ENCODE data around the gene HIVEP1. TPM values are rescaled to one million over a fixed set of nuclear protein-coding genes. Genes with fewer than 3 reads are reported as not detected.

HIVEP1 gene
- total RNA-seq, 1 donor from 2014 or later = 10.8 TPM

DNA sequence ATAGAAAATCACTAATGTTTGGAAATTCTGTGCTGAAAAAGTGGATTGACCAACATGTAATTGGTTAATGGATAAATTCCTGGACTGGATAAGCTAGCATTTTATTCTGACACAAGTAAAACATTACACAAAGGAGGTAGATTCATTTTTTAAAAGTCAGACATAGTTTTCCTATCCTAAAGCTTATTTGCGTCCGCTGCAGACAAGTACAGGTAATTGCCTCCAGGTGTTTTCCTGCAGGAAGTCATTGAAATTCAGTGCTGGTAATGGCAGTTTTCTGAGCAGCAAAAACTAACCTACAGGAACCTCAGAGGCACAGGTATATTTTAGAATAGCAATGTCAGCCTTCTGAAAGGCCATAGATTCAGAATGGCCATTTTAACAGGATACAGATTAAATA, 20.0 kb upstream of the HIVEP1 start:
- no peak for DNase-seq (ENCODE audit: low read depth)

DNA sequence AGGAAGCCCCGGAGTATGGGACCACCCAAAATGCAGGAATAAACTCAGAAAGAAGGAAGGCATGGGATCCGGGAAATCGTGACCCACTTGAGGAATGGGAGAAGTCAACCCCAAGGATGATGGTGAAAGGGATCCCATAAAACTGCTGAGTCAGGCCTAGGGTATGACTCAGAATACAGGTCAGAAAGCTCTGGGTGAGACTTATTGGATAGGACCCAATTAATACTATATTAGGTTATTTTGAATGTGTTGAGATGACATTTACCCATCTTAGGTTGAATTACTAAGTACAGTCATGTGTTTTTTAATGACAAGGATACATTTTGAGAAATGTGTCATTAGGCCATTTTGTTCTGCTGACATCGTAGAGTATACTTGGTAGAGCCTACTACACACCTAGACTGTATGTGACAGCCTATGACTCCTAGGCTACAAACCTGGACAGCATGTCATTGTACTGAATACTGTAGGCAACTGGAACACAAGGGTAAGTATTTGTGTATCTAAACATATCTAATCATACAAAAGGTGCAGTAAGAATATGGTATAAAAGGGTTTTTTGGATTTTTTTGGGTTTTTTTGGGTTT, 17.1 kb upstream of the HIVEP1 start:
- no peak for DNase-seq (ENCODE audit: low read depth)

DNA sequence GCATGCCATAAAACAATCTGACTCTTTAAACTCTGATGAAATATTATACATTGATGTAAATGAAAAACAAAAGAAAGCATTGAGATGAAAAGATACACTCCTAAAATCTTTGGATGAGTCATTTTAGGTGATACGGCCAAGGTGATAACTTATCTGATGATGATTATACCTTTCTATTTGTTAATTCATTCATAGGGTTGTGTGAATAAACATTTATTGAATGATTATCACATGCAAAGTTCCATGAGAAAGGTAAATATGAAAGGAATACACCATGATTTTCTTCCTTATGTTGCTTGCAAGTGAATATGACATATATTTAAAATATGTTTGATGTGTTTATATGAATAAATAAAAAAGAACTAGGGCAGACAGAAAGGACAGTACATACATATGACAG, 15.4 kb upstream of the HIVEP1 start:
- no peak for DNase-seq (ENCODE audit: low read depth)

DNA sequence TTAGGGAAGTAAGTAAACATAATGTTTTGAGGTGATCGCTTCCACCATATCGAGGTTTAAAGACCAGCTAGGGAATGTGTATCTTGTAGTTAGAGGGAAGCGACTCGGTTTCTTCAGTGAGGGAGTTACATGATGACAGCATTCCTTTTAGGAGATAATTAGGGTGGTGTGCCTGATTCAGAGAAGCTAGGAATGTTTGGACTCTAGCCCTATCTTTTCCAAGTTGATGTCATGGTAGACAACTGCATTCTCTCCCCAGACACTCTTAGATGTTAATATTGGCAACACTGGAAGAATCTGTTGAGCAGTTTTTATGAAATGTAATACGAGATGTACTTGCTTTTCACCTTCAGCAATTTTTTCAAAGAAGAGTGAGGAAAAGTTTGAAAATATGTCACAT, 12.9 kb upstream of the HIVEP1 start:
- peak; percentile 65 for DNase-seq (ENCODE audit: low read depth)

DNA sequence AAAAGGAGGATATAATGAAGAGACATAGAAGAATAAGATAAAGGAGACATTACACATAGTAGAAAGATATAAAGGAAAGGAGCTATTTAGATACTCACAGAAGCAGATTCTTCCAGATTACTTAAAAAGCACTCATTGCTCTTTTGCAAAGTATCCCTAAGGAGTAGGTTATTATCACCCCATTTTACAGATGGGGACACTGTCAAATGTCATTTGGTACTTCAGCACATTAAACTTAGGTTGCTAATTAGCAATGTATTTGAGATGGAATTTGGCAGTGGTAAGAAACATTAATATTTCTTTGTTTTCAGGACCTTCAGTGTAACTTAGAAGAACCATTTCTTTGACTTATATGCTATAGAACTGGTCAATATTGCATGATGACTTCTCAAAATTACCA, 11.9 kb upstream of the HIVEP1 start:
- DNase-seq (ENCODE audit: low read depth) = no peak

DNA sequence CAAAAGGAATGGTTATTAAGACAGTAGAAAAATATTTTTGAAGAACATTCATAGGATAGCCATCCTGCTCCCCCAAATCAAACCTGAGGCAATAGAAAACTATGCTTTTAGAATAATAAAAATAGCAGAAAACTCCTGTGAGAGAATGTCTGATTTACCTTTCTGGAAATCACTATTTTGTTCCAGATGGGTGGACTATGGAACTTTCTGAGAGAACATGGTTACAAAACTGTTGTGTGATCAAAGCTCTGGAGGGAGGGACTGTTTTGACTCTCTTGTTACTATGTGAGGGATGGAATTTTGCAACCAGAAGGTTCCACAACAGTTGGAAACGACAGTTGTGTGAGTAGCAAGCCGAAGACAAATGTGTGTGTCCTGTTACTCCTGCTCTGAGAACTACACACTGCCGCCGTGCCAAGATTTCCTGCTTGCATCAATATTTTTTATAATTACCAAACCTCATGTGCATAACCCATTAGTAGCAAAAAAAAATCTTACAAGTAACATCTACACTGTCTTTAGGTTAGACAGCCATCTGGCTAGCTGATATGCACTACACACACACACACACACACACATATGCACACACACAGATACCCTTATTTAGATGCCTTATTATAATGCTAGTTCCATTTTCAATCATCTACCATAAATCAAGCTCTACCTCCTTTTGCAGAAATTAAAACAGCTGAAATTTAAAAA, 11.0 kb upstream of the HIVEP1 start:
- peak; percentile 25 for DNase-seq (ENCODE audit: low read depth)

DNA sequence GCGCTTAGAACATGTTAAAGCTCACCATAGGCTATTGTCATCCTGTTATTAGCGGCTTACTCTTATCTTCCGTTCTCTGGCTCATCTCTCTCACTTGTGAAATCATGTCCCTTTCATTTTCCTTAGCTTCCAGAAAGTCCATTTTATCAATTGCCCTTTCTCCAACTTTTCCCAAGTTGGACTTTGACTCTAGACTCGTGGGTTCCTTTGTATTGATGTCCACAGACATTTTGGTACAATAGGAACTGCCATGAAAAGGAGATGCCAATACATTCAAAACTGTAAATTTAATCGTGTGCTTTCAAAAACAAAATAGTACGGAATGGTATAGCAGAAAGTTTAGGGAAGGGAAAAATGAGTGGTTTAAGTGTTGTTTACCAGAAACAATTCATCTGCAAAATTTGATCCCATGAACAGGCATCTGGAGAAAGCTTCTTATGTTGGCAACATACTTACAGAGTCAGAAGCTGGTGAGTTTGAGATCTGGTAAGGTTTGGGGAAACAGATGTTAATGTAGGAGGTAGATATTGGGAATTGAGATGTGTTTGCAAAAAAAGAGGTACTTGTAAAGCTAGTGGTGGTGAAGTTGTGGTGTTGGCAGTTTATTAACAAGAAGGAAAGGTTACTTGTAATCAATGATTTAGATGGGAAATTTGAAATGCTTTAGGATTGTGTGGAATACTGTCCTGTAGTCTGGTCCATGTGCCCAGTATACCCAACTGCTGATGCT, 10.2 kb upstream of the HIVEP1 start:
- DNase-seq (ENCODE audit: low read depth) = no peak

DNA sequence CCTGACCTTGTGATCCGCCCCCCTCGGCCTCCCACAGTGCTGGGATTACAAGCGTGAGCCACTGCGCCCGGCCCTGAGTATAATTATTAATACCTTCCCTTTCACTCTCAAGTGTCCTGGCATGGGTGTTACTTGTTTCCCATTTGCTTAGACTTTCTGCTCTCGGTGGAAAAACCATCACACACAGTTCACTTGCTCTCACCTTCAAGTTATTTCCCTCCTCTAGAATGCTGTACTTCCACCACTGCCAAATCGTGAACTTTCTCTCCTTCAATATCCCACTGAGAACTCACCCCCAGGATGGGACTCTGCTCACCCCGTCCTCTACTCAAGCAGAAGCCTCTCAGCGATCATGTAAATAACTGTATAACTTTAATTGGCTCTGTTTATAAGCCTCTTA, 4.6 kb upstream of the HIVEP1 start:
- no peak for DNase-seq (ENCODE audit: low read depth)

DNA sequence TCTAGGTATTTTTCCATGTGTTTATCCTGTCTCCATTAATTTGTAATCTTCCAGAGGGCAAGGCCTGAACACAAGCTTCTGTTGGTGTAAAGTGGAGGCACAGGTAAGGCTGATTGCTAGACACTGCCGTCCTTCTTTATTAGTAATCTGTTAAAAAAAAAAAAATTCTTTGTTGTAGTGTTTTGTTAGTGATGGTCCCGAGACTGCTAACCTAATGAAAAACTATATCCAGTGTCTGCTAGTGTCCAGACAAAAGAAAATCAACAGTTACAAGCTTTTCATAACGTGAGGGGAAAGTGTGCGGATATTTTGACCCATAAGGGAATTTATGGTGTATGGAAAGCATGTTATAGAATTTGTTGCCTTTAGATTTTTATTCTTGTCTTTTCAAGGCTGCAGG, 4.2 kb upstream of the HIVEP1 start:
- DNase-seq (ENCODE audit: low read depth) = no peak

DNA sequence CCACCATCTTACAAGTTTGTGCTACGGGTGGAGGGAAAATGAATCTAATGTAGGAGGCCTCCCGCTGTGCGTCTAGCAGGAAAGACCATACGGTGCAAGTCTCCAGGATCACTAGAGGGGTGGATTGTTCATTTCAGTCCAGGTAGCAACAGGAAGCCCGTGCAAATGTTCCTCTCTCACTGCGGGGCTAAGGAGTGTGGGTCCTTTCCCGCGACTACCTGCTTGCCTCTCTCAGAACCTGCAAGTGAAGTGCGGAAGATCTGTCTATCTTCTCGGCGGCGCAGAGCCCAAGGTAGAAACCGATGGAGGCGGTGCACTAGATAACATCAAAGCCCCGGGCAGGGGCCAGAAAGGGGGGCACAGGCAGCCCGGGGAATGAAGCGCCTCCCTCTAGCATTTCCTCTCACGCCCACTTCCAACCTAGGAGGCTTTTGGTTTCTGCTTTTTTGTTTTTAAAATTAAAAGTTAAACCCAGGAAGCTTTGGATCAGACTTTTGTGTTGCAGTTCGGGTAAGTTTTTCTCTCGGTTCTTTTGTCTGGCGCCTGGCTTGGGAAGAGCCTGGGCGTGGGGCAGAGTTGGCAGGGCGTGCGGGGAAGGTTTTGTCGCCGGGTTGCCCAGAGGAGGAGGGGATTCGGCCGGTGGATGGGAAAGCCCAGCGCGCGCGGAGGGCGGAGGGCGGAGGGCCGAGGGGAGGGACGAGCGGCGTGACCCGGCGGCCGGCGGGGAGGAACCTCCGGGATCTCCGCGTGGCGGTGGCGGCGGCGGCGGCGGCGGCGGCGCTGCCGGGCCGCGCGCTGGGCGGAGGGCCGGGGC, 3.5 kb upstream of the HIVEP1 start:
- DNase-seq (ENCODE audit: low read depth) = peak; percentile 75

DNA sequence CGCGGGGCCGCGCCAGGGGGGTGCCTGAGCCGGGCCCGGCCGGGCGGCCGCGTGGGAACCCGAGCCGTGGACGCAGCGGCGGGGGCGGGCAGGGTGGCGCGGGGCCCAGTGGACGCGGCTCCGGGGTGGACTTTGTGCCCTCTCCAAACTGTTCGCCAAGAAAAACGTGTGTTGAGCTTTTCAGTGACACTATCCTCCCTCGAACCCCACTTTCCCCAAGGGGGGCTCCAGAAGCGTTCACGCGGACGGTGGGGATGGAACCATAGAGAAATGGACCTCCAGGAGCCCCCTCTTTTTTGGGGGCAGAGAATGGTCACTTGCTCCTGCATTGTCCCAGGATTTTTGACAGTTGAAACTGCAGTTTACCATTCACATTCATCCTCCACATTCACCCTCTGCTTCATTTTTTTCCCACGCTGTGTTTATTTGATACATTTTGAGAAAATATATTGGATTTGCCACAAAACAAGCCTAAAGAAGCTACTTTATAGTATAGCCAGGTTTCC, 2.9 kb upstream of the HIVEP1 start:
- no peak for DNase-seq (ENCODE audit: low read depth)

DNA sequence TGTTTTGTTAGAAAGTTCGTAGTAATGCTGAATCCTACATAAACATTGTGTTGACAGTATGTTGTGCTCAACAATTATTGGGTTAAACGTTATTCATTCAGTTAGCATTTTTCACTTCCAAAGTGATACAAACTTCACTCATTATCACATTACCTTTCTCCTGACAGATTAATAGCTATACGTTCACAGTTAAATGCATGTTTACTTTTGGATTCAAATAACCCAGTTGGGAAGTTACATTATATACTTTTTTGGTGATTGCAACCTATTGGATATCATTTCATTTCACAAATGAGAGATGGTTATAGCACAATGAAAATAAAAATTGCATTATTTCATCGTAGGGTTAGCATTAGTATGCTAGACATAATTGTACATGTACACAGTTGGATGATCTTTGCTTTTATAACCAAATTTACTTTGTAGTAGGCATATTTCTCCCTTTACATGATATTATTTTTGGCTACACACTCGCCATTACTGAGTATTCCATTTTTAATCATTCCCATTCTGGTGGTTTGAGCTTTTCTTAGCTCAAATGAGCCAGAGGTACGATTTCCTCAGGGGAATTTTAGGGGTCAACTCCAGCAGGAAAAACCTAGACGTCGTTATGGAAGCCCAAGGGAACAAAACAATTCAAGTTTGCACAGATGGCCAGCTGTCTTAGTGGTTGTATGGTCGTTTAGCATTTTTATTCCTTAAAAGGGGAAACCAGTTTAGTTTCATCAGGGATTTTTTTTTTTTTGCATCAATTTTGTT, 2.1 kb upstream of the HIVEP1 start:
- DNase-seq (ENCODE audit: low read depth) = peak; percentile 73

DNA sequence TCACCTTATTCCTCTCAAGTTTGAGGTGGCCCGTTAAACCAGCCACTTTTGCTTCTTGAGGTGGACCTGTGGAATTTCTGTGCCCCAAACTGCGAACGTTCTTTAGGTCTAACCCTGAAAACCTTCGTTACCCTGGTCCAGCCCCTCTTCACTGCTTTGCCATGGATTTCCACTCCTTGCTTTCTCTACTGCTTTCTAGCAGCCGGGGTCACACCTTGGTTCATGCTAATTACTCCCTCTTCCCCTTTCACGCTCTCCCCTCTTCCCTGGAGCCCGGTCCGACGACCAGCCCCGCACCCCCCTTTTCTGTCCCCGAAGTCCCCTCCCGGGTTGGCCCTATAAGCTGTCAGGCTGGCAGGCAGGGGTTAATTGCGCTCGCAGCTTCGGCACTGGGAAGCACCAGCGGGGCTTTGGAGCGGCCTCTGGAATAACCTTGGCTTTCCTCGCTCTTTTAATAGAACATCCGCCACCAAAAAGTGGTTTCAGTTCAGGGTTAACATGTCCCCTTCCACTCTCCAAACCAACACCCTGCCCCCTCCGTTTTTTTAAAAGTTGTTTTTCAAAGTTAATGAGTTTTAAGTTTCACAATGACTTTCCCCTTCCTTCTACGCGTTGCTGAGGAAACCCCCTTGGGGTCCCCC, 1.4 kb upstream of the HIVEP1 start:
- peak; percentile 87 for DNase-seq (ENCODE audit: low read depth)

DNA sequence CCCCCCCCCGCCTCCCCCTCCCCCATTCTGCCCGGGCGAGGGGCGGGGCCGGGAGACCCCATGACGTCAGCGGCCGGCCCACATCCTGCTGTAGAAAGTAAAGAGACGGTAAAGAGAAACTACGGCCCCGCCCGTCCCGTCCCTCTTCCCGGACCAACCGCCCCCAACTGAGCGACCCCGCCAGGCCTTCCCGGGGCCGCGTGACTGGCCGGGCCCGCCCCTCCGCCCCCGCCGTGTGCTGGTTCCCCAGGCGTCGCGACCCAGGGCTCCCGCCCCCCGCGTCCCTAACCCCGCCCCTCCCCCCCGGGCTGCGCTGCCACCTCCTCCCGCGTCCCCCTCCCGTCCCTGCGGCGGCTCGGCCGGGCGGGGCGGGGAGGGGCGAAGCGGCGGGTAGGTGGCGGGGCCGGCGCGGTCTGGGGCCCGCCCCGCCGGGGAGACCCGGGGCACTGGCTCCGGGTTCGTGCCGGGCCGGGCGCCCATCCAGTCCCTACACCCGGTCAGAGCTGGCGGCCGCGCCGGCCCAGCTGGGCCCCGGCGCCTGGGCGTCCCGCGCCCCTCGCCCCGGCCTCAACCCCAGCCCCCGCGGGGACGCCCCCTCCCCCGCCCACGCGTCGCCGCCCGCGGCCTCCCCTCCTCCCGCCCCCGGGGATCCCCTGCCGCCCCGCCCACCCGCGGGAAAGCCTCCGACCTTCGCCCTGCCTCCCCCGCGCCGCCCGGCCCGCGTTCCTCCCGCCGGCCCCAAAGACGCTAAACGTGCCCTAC, 655 bp upstream of the HIVEP1 start:
- DNase-seq (ENCODE audit: low read depth) = peak; percentile 97

DNA sequence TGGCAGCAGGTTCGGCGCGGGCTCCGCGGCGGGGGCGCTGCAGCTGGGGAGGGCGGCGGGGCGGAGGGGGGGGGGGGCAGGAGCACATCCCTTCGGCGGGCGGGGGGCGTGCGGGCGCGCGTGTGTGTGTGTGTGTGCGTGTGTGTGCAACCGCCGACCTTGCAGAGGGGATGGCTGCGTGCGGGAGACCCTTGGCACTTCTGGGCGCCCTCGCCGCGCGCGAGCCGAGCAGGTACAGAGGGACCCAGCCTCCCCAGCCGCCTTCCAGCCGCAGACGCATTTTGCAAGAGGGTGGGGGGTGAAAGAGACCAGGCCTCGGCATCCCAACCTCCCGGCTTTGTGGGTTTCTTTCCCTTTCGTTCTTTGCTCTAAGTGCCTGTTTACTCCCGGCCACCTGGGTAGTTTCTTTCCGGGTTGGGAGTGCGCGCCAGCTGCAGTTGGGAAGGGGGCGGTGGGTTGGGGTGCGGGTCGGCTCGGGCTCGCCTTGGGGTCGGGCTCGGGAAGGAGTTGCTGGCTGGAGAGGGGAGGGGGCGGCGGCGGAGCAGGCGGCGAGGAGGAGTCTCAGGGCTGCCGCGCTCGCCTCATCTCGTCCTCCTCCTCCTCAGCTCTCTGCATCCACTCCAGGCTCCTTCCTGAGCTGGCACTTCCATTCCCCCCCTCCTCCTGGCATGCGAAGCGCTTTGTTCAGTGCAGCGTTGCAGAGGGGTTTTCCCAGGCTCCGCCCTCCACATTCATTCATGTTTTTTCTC, 620 bp downstream of the HIVEP1 start:
- DNase-seq (ENCODE audit: low read depth) = peak; percentile 84

DNA sequence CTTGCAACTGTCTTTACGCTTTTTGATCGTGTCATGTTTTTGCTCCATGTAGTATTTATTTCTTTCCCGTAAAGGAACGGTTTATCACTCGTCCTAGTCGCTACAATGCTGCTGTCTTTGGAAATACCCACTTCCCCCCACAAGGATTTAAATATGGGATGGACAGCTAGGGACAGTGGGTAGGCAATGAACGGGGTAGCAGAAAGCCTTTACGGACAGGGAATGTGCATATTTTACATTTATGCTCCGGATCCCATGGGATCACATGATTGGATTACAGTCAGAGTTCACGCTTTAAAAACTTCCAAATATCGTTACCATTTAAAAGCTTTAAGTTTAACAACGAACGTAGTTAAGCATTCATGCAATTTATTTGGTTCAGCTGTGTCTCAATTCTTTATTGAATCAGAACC, 1.2 kb downstream of the HIVEP1 start:
- no peak for DNase-seq (ENCODE audit: low read depth)

DNA sequence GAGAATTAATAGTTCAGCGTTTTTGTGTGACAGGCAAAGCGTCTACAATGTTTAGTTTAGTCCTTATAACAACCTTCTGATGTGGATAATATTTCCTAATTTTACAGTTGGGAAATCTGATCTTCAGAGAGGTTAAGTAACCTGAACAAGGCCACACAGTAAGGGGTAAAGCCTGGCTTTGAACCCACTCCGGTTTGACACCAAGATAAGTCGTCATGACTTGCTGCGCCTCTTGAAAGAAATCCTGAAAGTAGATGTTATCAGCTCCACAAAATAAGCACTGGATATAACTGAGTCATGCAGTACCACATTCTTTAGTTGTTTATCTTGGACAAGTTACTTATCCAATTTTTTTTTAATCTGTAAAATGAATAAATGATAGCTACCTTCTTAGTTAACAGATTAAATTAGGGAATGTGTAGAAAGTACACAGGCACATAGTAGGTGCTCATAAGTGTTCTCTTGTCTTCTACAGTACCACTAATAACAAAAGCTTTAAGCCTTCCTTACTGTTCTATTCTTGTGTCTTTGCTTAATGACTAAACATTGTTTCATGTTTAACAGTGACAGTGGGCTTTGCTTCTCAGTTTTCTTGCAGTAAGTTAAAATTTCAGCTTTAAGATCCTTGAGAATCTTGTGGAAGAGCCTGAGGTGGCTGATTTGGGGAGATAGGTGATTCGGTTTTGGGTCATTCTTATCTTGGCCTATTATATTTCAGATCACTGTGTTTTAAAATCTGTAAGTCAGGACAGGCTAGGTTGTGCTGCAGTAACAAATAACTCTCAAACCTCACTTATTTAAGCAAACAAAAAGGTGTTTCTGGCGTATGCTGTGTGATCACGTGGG, 2.1 kb downstream of the HIVEP1 start:
- DNase-seq (ENCODE audit: low read depth) = no peak

DNA sequence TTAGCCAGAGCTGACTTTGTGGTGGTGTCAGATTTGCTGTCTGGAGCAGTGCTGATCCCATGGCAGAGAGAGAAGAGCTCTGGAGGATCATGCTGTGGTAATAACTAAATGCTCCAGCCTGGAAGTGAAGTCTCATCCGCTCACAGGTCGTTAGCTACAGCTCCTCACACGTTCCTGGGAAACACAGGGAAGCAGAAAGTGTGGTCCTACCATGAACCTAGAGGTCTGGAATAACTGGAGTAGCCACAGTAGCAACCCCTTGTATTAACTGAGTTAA, 2.7 kb downstream of the HIVEP1 start:
- no peak for DNase-seq (ENCODE audit: low read depth)

Measured in myocyte (in vitro differentiated cells).